ENCODE results near the gene LYPD6B.

DNA sequence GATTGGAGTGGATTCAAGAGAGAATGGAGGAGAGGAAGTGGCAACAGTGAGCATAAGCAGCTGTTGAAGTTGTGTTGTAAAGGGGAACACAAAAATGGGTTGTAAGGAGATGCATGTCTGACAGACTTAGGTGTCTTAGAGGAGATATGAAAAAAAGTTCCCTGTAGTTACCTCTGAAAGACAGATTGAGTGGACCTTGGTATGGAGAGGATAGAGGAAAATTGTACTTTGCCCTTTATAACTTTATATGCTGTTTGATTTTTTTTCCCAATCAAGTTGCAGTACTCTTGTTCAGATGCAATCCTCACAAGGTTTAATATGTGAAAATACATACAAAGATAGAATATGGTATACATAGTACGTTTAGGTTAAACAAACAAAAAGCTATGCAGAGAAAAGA, 73.6 kb downstream of the LYPD6B start:
- TF ChIP-seq CTCF (IDR thresholded peaks at IDR 0.05; ENCODE audit: low read length): no peak
- TF ChIP-seq EZH2 (optimal IDR thresholded peaks at IDR 0.05; ENCODE audit: low read depth, low read length): no peak
- no peak for TF ChIP-seq EZH2phosphoT487 (IDR thresholded peaks at IDR 0.05; ENCODE audit: low read length)
